Activated naive CD4-positive, alpha-beta T cell treated with anti-CD3 and anti-CD28 coated beads, Interleukin-2, amount 50 U/mL, for 72 hours (primary cell): Measurements from ENCODE around the gene OTUB2. TPM values are rescaled to one million over a fixed set of nuclear protein-coding genes. Genes with fewer than 3 reads are reported as not detected.
"Not testable (repeated sequence)": the region's sequence is repeated elsewhere in the genome, so short reads cannot be mapped to it uniquely, and the experiment has no call there.

Source experiments
- ATAC-seq, 2 donors: fragments of 150-1000 bp; cut with Tn5 transposase; 2 replicates each; pipeline ENCODE4 v1.10.0; 2021; ENCODE audit warnings: mild to moderate bottlenecking in 2 of 2, moderate library complexity in 2 of 2
- DNase-seq, 2 donors: peaks; one replicate each; pipeline ENCODE4 v3.0.0; 2021 to 2022; ENCODE audit warnings: low spot score in 2 of 2
- H3K27ac Mint-ChIP-seq, 2 donors: one replicate each; pipeline ENCODE4 v1.8.0; 2022; ENCODE audit warnings: mild to moderate bottlenecking in 2 of 2, mixed read lengths in 2 of 2
- H3K36me3 Mint-ChIP-seq, 2 donors: one replicate each; pipeline ENCODE4 v1.8.0; 2022; ENCODE audit warnings: mixed read lengths in 2 of 2
- H3K9me3 Mint-ChIP-seq, 2 donors: one replicate each; pipeline ENCODE4 v1.8.0; 2022; ENCODE audit warnings: mixed read lengths in 2 of 2
- total RNA-seq, 2 donors: library from RNA; stranded (reverse); gene quantifications; one replicate each; pipeline ENCODE4 v1.2.3, GENCODE V29; 2022

OTUB2 gene
- total RNA-seq, 2 donors from 2014 or later = 1.2 to 2.3 TPM

- ATAC-seq (no peak), DNase-seq (no peak)
- no peaks in the 10 kb centered on the region for H3K9me3 Mint-ChIP-seq
- peak overlapping the region in 1 of 2 donors; percentile 89 for H3K27ac Mint-ChIP-seq
- peaks cover 18 to 50% of the 10 kb centered on the region in 2 donors for H3K36me3 Mint-ChIP-seq
Observed at GRCh38 chr14:94054401-94054800, 28.3 kb downstream of the OTUB2 start.

GRCh38 chr14:94054936-94055335 lies 28.8 kb downstream of the OTUB2 start:
- no peak for DNase-seq
- Mint-ChIP-seq H3K9me3 (no peaks in the 10 kb centered on the region), H3K36me3 (peaks cover 17 to 49% of the 10 kb centered on the region in 2 donors), H3K27ac (peak overlapping the region; percentile 25 to 37)
- no peak for ATAC-seq

- peak overlapping the region; percentile 25 to 68 for H3K27ac Mint-ChIP-seq
- peaks cover 20 to 43% of the 10 kb centered on the region in 2 donors for H3K36me3 Mint-ChIP-seq
- DNase-seq = peak in 1 of 2 donors; percentile 23
- ATAC-seq = peak; percentile 57 to 78
- no peaks in the 10 kb centered on the region for H3K9me3 Mint-ChIP-seq
Observed at GRCh38 chr14:94056579-94057308, 30.6 kb downstream of the OTUB2 start.

GRCh38 chr14:94058128-94058673 lies 32.1 kb downstream of the OTUB2 start:
- no peak for DNase-seq
- peak in 1 of 2 donors; percentile 54 for ATAC-seq
- H3K9me3 Mint-ChIP-seq = no peaks in the 10 kb centered on the region
- H3K36me3 Mint-ChIP-seq = peaks cover 20 to 44% of the 10 kb centered on the region in 2 donors
- H3K27ac Mint-ChIP-seq = peak overlapping the region in 1 of 2 donors; percentile 59

GRCh38 chr14:94058674-94059138 lies 32.6 kb downstream of the OTUB2 start:
- Mint-ChIP-seq H3K36me3 (peaks cover 20 to 43% of the 10 kb centered on the region in 2 donors), H3K9me3 (no peaks in the 10 kb centered on the region), H3K27ac (peak overlapping the region in 1 of 2 donors; percentile 59)
- ATAC-seq = no peak
- no peak for DNase-seq

GRCh38 chr14:94059998-94060397 lies 33.9 kb downstream of the OTUB2 start:
- H3K9me3 Mint-ChIP-seq = no peaks in the 10 kb centered on the region
- peak overlapping the region; percentile 30 to 81 for H3K27ac Mint-ChIP-seq
- peaks cover 20 to 30% of the 10 kb centered on the region in 2 donors for H3K36me3 Mint-ChIP-seq
- DNase-seq (no peak), ATAC-seq (no peak)

- no peaks in the 10 kb centered on the region for H3K9me3 Mint-ChIP-seq
- ATAC-seq (no peak), DNase-seq (no peak)
- H3K27ac Mint-ChIP-seq = peak overlapping the region in 1 of 2 donors; percentile 79
- peaks cover 20 to 43% of the 10 kb centered on the region in 2 donors for H3K36me3 Mint-ChIP-seq
Observed at GRCh38 chr14:94062344-94062940, 36.3 kb downstream of the OTUB2 start.

- Mint-ChIP-seq H3K9me3 (peaks cover 16 to 30% of the 10 kb centered on the region in 2 donors), H3K36me3 (peaks cover 39 to 65% of the 10 kb centered on the region in 2 donors), H3K27ac (peak overlapping the region; percentile 48 to 75)
- DNase-seq = no peak
- ATAC-seq = peak in 1 of 2 donors; percentile 9
Observed at GRCh38 chr14:94066089-94066676, 40.0 kb downstream of the OTUB2 start.

- peaks cover 57 to 89% of the 10 kb centered on the region in 2 donors for H3K36me3 Mint-ChIP-seq
Observed at GRCh38 chr14:94072076-94072475, 45.9 kb downstream of the OTUB2 start.

GRCh38 chr14:94074534-94074933 lies 48.4 kb downstream of the OTUB2 start:
- peaks cover 12 to 29% of the 10 kb centered on the region in 2 donors for H3K9me3 Mint-ChIP-seq
- H3K36me3 Mint-ChIP-seq = peaks cover 60 to 85% of the 10 kb centered on the region in 2 donors
- H3K27ac Mint-ChIP-seq = no peak overlapping the region
- ATAC-seq (no peak), DNase-seq (no peak)

More at GRCh38 chr14:94072076-94072475, 45.9 kb downstream of the OTUB2 start:
- peaks cover 24 to 47% of the 10 kb centered on the region in 2 donors for H3K9me3 Mint-ChIP-seq
- not testable (repeated sequence) for H3K27ac Mint-ChIP-seq, DNase-seq, ATAC-seq

- Mint-ChIP-seq H3K9me3 (peaks cover 12 to 28% of the 10 kb centered on the region in 2 donors), H3K36me3 (peaks cover 61 to 85% of the 10 kb centered on the region in 2 donors), H3K27ac (no peak overlapping the region)
- no peak for ATAC-seq
- DNase-seq = no peak
Observed at GRCh38 chr14:94075008-94075407, 48.9 kb downstream of the OTUB2 start.

GRCh38 chr14:94077111-94077821 lies 51.1 kb downstream of the OTUB2 start:
- DNase-seq (no peak), ATAC-seq (no peak)
- Mint-ChIP-seq H3K36me3 (peaks cover 56 to 71% of the 10 kb centered on the region in 2 donors), H3K27ac (no peak overlapping the region), H3K9me3 (peaks cover 2 to 13% of the 10 kb centered on the region in 2 donors)

GRCh38 chr14:94077823-94078222 lies 51.7 kb downstream of the OTUB2 start:
- Mint-ChIP-seq H3K27ac (peak overlapping the region in 1 of 2 donors; percentile 99), H3K36me3 (peaks cover 53 to 70% of the 10 kb centered on the region in 2 donors), H3K9me3 (peaks cover 0 to 11% of the 10 kb centered on the region in 2 donors)
- ATAC-seq (no peak), DNase-seq (no peak)

GRCh38 chr14:94079891-94080620 lies 53.9 kb downstream of the OTUB2 start:
- Mint-ChIP-seq H3K27ac (peak overlapping the region; percentile 99), H3K9me3 (peaks cover 0 to 5% of the 10 kb centered on the region in 2 donors), H3K36me3 (peaks cover 47 to 63% of the 10 kb centered on the region in 2 donors)
- DNase-seq (peak in 1 of 2 donors; percentile 61), ATAC-seq (no peak)

- no peaks in the 10 kb centered on the region for H3K9me3 Mint-ChIP-seq
- H3K27ac Mint-ChIP-seq = peak within 1 kb of the TSS; percentile 99
- peaks cover 40 to 56% of the 10 kb centered on the region in 2 donors for H3K36me3 Mint-ChIP-seq
- peak; percentile 95 to 97 for DNase-seq
- peak; percentile 98 to 99 for ATAC-seq
Observed at GRCh38 chr14:94080621-94081385, 54.7 kb downstream of the OTUB2 start, which contains the start of the genes DDX24 and IFI27L1. Gene DDX24, minus strand, starts transcription at chr14:94081202. Its CDS starts 1,460 bp downstream, at chr14:94079742. Gene IFI27L1, plus strand, starts transcription at chr14:94081310. Its CDS starts 15,628 bp downstream, at chr14:94096938.
